Amniotic stem cell (primary cell): Measurements from ENCODE around the gene OR9Q2.
"Not testable (repeated sequence)": the region's sequence is repeated elsewhere in the genome, so short reads cannot be mapped to it uniquely, and the experiment has no call there.

Experiments used
- DNase-seq: peaks from one replicate; lab custom pipeline; 2025; lab: John Stamatoyannopoulos, UW

The OR9Q2 gene

GRCh38 chr11:58188770-58189169 is at the start of gene OR9Q2:
Gene OR9Q2 (plus strand): TSS chr11:58189070. CDS start chr11:58190491, 1,421 bp downstream.
- no peak for DNase-seq

GRCh38 chr11:58142761-58143160 is 46.1 kb upstream of the OR9Q2 start:
- no peak for DNase-seq

- no peak for DNase-seq
Measured at GRCh38 chr11:58152781-58153180, 36.1 kb upstream of the OR9Q2 start.

GRCh38 chr11:58164389-58164788 is 24.5 kb upstream of the OR9Q2 start:
- DNase-seq: no peak

- DNase-seq: no peak
Measured at GRCh38 chr11:58164990-58165389, 23.9 kb upstream of the OR9Q2 start.

GRCh38 chr11:58165504-58166106 is 23.3 kb upstream of the OR9Q2 start:
- no peak for DNase-seq

GRCh38 chr11:58177409-58178054 is 11.3 kb upstream of the OR9Q2 start:
- no peak for DNase-seq

GRCh38 chr11:58178444-58178843 is 10.4 kb upstream of the OR9Q2 start:
- DNase-seq: no peak

GRCh38 chr11:58179648-58180047 is 9.2 kb upstream of the OR9Q2 start:
- no peak for DNase-seq

GRCh38 chr11:58186938-58187337 is 1.9 kb upstream of the OR9Q2 start:
- no peak for DNase-seq

GRCh38 chr11:58192229-58192628 is 3.4 kb downstream of the OR9Q2 start:
- no peak for DNase-seq

GRCh38 chr11:58193391-58193790 is 4.5 kb downstream of the OR9Q2 start:
- DNase-seq: no peak

GRCh38 chr11:58195939-58196338 is 7.1 kb downstream of the OR9Q2 start:
- no peak for DNase-seq

- DNase-seq: no peak
Measured at GRCh38 chr11:58199271-58199670, 10.4 kb downstream of the OR9Q2 start.

- DNase-seq: no peak
Measured at GRCh38 chr11:58204042-58204441, 15.2 kb downstream of the OR9Q2 start, which contains the start of gene OR1S2. Gene OR1S2 (minus strand): TSS chr11:58204142. CDS start chr11:58204142, 0 bp downstream.

GRCh38 chr11:58212420-58212819 is 23.6 kb downstream of the OR9Q2 start, which contains the start of gene OR1S1:
Gene OR1S1 (plus strand): TSS chr11:58212720.
- DNase-seq: not testable (repeated sequence)

GRCh38 chr11:58216476-58216875 is 27.6 kb downstream of the OR9Q2 start:
- no peak for DNase-seq

GRCh38 chr11:58222721-58223120 is 33.9 kb downstream of the OR9Q2 start:
- DNase-seq: no peak

GRCh38 chr11:58227956-58228615 is 39.2 kb downstream of the OR9Q2 start:
- no peak for DNase-seq
